GM21526 (cell line): ENCODE results near the gene ABCB8.

Experiments used
- ATAC-seq: cut with Tn5 transposase; IDR thresholded peaks from one replicate; pipeline ENCODE4 v1.9.1; 2021; ENCODE audit warnings: moderate library complexity; ENCODE audit not compliant: unreplicated experiment, low FRiP score

Gene ABCB8

DNA sequence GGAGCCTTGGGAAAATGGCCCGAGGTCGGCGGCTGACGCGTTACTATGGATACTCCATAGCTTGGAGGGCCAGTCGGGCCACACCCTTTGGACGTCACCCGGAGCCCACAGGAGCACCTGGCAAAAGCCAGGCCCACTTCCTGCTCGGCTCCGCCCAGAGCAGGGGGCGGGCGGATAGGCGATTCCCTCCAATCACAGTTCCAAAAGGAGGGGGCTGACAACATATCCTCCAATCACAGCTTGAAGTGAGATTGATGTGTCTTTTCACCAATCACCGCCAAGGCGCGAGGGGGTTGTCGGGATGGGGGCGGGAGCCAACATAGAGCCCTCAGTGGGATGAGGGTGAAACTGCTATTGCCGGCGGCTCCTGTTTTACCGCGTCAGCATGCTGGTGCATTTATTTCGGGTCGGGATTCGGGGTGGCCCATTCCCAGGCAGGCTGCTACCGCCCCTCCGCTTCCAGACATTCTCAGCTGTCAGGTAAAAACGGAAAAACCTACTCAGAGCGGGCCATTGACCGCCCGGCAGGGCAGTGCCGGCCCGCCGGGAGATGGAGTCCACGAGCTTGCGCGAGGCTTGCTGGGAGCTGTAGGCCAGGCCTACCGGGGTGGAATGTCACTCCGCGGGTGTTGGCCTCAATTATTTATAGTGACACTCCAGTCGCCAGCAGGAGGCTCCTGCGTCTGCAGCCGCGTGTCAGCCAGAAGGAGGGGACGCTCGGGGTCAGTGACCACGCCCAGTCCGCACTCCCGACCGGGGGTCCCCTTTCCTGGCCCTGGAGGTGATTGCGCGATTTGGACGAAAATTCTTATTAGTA lies at the start of gene ABCB8:
TSS of gene ABCB8 (plus strand) at position 320 of the 817 bp plus-strand sequence. CDS start at position 386, 66 bp downstream.
- peak; percentile 97 for ATAC-seq

DNA sequence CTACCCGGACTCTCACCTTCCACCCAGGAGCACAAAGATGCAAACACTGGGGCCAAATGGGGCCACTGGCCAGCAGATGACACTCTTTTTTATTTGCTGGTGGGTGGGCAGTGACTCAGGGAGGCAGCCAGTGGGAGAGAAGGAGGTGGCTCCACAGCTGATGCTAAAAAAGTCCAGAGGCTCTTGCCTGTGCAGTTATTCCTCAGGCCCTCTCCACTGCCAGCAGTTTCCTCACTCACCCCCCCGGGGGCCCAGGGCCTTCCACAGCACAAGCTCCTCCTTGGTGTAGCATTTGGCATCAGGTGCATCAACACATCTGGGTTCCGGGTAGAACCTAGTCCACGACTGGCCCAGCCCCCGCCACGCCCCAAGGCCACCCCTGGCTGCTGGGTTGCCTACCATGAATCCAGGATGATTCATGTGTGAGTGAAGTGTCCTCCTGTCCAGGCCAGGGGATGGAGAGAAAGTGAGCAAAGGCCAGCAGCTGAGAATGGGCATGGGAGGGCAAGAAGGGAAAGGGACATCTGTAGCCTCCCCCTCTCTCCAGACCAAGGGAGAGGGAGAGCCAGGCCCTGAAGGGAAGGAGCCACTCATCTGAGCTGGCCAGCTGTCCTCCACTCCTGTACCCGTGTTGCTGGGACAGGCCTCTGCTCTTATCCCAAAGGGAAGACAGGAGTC lies 48.4 kb upstream of the ABCB8 start:
- ATAC-seq: no peak

DNA sequence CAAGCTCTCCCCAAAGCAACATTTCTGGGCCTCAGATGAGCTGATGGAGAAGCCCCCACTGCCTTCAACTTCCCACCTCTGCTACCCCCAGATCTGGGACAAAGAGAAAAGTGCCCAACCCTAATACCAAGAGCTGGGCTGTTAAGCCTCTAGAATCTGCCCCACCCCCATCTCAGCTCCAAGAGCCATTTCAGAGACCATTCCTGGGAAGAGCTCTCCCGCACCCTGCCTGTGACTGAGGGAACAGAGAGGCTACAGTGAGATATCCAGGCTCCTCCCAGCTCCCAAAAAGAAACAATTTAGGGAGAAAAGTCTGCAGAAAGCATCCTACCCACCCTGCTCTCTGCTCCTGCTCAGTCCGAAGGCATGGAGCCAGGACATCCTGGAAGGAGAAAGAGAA lies 47.6 kb upstream of the ABCB8 start:
- ATAC-seq: no peak

DNA sequence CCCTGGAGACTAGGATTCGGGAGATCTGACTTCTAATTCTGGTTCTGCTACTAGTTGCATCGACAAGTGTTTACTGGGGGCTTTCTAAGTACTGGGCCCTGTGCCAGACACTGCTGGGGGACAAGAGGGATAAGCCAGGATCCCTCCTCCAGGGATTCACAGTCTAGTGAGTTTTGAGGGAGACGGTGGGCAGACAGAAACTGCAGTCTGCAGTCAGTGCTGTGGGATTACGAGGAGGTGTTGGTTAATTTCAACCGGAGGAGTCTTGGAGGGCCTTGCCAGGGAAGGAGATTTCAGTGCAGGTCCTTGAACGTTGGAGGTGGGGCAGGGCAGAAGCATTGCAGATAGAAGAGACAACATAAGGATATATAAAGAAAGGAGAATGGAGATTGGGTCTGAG lies 46.6 kb upstream of the ABCB8 start:
- ATAC-seq: no peak

DNA sequence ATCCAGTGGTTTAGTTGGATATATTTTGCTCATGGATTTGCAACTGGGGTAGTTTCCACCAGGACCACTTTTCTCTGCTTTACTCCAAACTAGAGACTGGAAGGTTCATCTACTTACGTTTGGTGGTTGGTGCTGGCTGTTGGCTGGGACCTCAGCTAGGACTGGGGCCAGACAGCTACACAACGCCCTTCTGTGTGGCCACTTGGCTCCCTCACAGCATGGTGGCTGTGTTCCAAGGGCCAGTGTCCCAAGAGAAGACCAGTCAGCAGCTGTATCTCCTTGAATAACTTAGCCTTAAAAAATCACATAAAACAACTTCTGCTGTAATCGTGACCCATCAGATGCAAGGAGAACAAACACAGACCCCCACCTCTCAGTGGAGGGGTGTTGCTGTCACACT lies 45.9 kb upstream of the ABCB8 start:
- no peak for ATAC-seq

DNA sequence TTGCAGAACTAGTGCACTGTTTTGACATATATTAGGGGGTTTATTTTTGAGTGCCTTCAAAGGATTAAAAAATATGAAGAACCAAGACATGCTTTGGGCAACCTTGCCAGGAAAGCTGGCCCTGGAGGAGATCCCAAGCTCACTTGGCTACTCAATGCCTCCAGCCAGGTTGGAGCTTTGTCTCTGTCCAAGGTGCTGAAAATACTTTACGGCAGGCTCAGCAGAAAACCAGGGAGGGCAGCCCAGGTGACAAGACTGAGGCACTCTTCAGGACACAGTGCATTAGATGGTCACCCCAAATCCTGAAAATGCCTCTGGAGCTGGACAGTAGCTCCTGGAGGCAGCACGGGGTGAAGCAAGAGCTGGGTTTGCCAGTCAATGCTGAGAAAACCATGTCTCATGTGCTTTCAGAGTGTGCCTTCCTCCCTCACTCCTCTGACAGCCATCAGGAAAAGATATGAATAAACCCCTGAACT lies 44.3 kb upstream of the ABCB8 start:
- ATAC-seq: no peak

DNA sequence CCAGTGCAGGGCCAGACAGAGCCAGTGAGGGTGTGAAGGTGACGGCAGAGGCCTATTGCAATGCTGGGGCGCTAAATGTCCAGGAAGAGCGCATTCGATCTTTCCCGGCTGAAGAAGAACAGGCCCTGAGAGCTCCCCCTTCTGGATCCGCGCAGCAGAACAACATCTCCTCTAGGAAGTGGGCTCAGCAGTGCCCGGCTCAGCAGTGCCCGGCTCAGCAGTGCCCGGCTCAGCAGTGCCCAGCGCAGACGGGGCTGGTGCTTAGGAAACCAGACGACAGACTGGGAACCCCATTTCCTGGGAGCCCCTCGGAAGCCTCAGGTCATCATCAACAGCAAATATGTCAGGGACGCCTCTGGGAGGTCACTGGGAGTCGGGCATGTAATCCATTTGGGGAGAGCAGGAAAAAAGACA lies 42.1 kb upstream of the ABCB8 start:
- no peak for ATAC-seq

DNA sequence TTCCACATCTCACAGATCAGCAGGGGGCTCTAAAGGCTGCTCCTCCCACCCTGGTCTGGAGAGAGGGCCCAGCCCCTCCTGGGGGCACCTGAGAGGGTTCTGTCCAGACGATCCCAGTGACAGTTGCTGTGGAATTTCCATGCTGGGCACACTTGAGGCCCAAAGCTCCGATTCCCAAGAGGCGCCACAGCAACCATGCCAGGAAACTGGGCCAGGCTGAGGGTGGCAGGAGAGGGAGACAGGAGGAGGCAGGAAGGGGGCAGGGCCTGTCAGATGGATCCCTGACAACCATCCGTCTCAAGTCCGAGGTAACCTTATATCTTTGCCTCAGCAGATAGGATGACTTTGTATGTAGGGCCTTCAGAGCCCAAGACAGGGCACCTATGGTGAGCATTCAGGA lies 41.7 kb upstream of the ABCB8 start:
- no peak for ATAC-seq

DNA sequence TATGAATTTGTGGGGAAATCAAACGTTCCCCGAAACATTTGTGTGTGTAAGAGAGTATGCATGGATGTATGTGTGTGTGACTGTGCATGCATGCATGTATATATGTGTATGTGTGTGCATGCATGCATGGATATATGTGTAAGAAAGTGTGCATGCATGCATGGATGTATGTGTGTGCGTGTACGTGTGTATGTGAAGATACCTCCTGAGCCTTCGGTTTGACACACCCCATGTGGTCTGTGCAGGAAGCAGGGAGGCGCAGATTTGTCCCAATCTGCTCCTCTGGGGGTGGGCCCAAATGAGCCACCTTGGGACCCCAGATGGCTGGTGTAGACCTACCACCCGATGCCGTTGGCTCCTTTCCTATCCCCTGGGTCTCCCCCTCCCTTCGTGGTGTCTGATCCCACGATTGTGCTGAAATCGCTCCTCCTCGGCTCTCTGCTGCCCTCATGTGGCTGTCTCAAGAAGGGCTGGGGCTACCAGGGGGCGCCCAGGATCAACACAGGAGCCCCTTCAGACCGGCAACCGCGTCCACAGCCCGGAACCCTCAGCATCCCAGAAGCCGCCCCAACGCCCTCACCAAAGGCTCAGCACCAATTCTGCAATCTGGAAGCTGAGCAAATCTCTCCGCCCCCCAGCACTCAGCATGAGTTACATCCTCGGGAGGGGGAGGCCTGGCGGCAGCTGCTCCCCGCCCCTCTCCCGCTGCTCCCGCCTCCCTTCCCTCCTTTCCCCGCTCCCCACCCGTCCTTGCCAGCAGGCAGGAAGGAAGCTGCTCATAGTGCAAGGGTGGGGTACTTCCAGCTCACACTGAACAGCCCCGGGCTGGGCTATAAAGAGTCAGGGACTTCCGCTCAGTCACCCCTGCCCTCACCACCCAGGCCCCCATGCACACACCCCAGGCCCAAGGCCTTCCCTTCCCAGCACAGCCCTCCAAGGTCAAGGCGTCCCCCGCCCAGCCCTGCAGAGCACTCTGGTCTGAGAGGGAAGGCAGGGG lies 39.7 kb upstream of the ABCB8 start:
- no peak for ATAC-seq

DNA sequence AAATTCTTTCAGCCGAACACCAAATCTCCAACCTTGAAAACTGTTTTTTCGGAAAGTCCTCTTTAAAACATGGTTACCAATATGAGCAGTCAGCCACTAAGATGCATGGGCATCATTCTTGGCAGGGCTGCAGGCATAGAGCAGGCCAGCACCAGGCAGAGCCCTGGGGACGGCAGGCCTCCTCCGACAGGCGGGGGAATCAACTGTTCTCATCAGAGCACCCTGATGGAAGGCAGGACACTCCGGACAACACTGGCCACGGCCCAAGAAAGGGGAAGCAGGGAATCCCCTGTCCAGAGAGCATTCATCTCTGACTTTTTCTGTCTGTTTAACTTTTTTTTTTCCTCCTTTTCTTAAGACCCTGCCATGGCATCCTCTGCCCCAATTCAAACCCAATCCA lies 38.8 kb upstream of the ABCB8 start:
- ATAC-seq: no peak

DNA sequence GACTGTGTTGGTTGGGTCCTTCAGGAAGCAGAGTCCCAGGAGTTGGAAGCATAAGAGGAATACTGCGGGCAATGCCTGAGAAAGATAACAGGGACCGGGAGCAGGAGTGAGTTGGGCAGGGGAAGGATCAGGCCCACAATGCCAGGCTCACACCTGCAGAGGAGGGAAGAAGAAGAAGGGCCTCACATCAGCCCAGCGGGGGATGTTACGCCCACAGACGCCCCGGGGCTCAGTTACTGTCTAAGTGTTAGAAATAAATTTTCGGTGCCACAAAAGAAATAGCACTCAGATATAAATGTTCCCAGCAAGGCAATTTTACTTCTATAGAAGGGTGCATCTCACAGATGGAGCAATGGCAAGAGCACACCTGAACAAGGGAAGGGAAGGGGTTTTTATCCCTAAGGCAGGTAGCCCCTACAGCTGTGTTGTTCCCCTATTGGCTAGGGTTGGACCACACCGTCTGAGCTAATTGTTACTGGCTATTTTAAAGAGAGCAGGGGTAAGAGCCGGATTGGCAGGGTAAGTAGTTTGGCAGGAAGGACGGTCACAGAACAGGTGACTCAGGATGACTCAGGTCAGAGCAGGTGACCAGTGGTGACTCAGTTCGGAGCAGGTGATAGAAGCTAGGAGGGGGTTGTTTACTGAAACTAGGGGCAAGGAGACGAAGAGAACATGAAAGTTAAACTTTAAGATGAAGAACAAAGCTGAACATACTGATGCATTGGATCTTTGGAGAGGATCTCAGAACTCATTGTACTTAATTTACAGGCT lies 37.6 kb upstream of the ABCB8 start, which contains the start of gene NOS3:
TSS of gene NOS3 (plus strand) at position 602 of the 771 bp plus-strand sequence. CDS start 2,787 bp downstream, outside the sequence.
- ATAC-seq: no peak

DNA sequence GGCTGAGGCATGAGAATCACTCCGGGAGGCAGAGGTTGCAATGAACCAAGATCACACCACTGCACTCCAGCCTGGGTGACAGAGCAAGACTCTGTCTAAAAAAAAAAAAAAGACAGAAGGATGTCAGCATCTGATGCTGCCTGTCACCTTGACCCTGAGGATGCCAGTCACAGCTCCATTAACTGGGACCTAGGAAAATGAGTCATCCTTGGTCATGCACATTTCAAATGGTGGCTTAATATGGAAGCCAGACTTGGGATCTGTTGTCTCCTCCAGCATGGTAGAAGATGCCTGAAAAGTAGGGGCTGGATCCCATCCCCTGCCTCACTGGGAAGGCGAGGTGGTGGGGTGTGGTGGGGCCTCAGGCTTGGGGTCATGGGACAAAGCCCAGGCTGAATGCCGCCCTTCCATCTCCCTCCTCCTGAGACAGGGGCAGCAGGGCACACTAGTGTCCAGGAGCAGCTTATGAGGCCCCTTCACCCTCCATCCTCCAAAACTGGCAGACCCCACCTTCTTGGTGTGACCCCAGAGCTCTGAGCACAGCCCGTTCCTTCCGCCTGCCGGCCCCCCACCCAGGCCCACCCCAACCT lies 36.1 kb upstream of the ABCB8 start:
- ATAC-seq: no peak

DNA sequence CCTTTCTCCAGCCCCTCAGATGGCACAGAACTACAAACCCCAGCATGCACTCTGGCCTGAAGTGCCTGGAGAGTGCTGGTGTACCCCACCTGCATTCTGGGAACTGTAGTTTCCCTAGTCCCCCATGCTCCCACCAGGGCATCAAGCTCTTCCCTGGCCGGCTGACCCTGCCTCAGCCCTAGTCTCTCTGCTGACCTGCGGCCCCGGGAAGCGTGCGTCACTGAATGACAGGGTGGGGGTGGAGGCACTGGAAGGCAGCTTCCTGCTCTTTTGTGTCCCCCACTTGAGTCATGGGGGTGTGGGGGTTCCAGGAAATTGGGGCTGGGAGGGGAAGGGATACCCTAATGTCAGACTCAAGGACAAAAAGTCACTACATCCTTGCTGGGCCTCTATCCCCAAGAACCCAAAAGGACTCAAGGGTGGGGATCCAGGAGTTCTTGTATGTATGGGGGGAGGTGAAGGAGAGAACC lies 35.4 kb upstream of the ABCB8 start:
- ATAC-seq: peak; percentile 69

DNA sequence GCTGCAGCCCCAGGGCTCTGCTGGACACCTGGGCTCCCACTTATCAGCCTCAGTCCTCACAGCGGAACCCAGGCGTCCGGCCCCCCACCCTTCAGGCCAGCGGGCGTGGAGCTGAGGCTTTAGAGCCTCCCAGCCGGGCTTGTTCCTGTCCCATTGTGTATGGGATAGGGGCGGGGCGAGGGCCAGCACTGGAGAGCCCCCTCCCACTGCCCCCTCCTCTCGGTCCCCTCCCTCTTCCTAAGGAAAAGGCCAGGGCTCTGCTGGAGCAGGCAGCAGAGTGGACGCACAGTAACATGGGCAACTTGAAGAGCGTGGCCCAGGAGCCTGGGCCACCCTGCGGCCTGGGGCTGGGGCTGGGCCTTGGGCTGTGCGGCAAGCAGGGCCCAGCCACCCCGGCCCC lies 34.7 kb upstream of the ABCB8 start:
- ATAC-seq: no peak

DNA sequence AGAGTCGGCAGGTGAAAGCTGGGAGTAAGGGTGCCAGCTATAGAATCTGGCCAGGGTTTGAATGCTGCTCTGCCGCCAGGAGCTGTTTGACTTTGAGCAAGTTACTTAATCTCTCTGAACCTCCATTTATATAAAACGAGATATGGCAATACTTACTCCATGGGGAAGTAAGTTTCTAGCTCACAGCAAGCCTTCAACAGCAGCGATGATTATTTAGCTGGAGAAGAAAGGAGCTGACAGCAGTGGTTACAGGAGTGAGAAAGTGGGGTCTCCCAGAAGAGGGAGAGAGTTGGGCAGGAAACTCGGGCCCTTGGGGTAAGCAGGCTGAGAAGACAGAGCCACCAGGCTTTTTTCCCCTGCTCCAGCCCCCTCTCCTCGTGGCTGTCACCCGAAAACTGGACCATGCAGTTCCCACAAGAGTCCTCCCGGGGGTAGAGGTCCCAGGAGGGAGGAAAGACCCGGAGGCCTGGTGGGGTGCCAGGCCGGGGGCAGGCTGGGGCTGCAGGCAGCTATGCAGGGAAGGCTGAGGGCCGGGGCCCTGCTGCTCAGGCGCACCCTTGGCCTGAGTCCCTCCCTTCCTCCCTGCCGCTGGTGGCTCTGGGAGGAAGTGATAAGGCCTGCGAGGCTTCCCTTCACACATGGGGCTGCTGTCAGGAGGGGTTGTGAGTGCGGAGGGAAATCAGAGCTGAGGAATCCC lies 34.0 kb upstream of the ABCB8 start:
- no peak for ATAC-seq

DNA sequence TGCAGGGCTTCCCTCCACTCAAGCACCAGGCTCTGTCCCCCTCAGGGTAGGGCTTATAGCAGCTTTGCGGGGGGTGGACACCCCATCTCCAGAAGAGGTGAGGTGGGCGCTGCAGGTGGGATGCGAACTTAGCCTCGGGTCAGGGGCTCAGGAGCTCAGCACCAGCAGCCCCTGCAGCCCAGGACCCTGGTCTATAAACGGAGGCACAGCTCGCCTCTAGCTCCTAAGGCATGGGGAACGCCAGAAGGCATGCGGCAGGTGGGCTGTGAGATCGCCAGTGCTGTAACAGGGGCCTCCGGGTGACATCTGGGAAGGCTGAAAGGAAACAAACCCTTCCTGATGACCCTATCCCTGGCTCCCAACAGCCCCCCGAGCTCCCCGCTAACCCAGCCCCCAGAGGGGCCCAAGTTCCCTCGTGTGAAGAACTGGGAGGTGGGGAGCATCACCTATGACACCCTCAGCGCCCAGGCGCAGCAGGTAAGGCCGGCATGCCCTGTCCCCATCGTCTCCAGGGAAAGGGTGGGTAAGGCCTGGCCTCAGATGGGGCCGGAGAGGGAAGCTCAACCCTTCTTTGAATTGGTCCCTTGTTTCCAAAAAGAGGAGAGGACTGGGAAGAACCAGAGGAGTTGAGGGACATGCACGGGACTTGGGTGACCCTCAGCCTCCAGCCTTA lies 33.3 kb upstream of the ABCB8 start:
- no peak for ATAC-seq

DNA sequence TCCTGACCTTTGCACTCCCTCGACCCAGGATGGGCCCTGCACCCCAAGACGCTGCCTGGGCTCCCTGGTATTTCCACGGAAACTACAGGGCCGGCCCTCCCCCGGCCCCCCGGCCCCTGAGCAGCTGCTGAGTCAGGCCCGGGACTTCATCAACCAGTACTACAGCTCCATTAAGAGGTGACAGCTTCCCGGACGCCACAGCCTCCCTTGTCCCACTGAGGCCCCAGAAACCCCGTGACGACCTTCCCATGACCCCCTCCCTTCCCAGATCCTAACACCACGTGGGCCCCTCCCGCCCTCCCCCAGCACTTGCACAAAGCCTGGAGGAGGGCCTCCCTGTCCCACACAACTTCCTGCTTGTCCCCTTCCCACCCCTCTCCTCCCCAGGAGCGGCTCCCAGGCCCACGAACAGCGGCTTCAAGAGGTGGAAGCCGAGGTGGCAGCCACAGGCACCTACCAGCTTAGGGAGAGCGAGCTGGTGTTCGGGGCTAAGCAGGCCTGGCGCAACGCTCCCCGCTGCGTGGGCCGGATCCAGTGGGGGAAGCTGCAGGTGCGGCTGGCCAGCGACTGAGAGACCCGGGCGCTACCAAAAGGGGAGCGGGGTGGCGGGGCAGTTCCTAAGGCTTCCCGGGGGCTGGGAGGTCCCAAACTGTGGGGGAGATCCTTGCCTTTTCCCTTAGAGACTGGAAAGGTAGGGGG lies 31.7 kb upstream of the ABCB8 start:
- ATAC-seq: no peak

DNA sequence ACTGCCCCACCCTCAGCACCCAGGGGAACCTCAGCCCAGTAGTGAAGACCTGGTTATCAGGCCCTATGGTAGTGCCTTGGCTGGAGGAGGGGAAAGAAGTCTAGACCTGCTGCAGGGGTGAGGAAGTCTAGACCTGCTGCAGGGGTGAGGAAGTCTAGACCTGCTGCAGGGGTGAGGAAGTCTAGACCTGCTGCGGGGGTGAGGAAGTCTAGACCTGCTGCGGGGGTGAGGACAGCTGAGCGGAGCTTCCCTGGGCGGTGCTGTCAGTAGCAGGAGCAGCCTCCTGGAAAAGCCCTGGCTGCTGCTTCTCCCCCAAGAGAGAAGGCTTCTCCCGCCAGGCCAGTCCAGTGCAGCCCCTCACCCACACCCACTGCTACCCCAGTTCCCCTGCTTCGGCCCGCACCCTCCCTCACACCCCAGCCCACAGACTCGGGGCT lies 31.2 kb upstream of the ABCB8 start:
- ATAC-seq: no peak
